HL-60/S4 treated with retinoic acid at 250 ng/mL for 4 days and 3 days (cell line): Measurements from ENCODE around the gene CDH13.

ENCODE experiments used
- in situ Hi-C: fragments of 300-500 bp; cut with MboI; formaldehyde crosslinking; loops from 2 replicates; pipeline ENCODE4 v1.7.0; 2022; ENCODE audit warnings: low sequenced_read_pairs

The CDH13 gene

GRCh38 chr16:82878466-82878865 is 251.7 kb downstream of the CDH13 start:
- in situ Hi-C loops = no loop called here

- in situ Hi-C loops = no loop called here
Observed at GRCh38 chr16:82880346-82880745, 253.6 kb downstream of the CDH13 start.

GRCh38 chr16:82881516-82881915 is 254.7 kb downstream of the CDH13 start:
- in situ Hi-C loops = no loop called here

GRCh38 chr16:82882226-82882625 is 255.5 kb downstream of the CDH13 start:
- in situ Hi-C loops = no loop called here

- in situ Hi-C loops = no loop called here
Observed at GRCh38 chr16:82882982-82883835, 256.4 kb downstream of the CDH13 start.

GRCh38 chr16:82884320-82884898 is 257.6 kb downstream of the CDH13 start:
- in situ Hi-C loops = no loop called here

GRCh38 chr16:82886146-82886545 is 259.4 kb downstream of the CDH13 start:
- in situ Hi-C loops = no loop called here

GRCh38 chr16:82888591-82889001 is 261.8 kb downstream of the CDH13 start:
- in situ Hi-C loops = no loop called here

- in situ Hi-C loops = no loop called here
Observed at GRCh38 chr16:82891424-82891823, 264.7 kb downstream of the CDH13 start.

GRCh38 chr16:82891918-82892317 is 265.1 kb downstream of the CDH13 start:
- in situ Hi-C loops = no loop called here

GRCh38 chr16:82892324-82892723 is 265.6 kb downstream of the CDH13 start:
- in situ Hi-C loops = no loop called here

- in situ Hi-C loops = no loop called here
Observed at GRCh38 chr16:82895843-82896242, 269.1 kb downstream of the CDH13 start.

- in situ Hi-C loops = no loop called here
Observed at GRCh38 chr16:82899006-82899405, 272.2 kb downstream of the CDH13 start.

- in situ Hi-C loops = no loop called here
Observed at GRCh38 chr16:82899731-82900450, 273.1 kb downstream of the CDH13 start.

- in situ Hi-C loops = no loop called here
Observed at GRCh38 chr16:82900559-82900958, 273.8 kb downstream of the CDH13 start.

- in situ Hi-C loops = no loop called here
Observed at GRCh38 chr16:82911925-82912324, 285.2 kb downstream of the CDH13 start.

- in situ Hi-C loops = no loop called here
Observed at GRCh38 chr16:82915139-82915824, 288.5 kb downstream of the CDH13 start.

- in situ Hi-C loops = no loop called here
Observed at GRCh38 chr16:82917886-82918595, 291.3 kb downstream of the CDH13 start.

GRCh38 chr16:82924075-82924854 is 297.5 kb downstream of the CDH13 start:
- in situ Hi-C loops = no loop called here

GRCh38 chr16:82926500-82926899 is 299.7 kb downstream of the CDH13 start:
- in situ Hi-C loops = no loop called here
